HUES48 (cell line): Measurements from ENCODE around the gene AJAP1.

ENCODE experiments used
- H3K27ac ChIP-seq: one replicate; pipeline ENCODE4 v1.7.0; 2013; ENCODE audit warnings: low read depth, low read length, inconsistent platforms
- H3K27me3 ChIP-seq: 2 replicates; pipeline ENCODE4 v1.6.1; 2013; ENCODE audit warnings: mild to moderate bottlenecking, low read length; ENCODE audit not compliant: control insufficient read depth, insufficient read depth
- H3K36me3 ChIP-seq: 2 replicates; pipeline ENCODE4 v1.6.1; 2013; ENCODE audit warnings: low read length; ENCODE audit not compliant: control insufficient read depth, insufficient read depth
- H3K4me1 ChIP-seq: 2 replicates; pipeline ENCODE4 v1.6.1; 2013; ENCODE audit warnings: mild to moderate bottlenecking, low read length; ENCODE audit not compliant: control insufficient read depth, insufficient read depth
- H3K4me3 ChIP-seq: 2 replicates; pipeline ENCODE4 v1.5.1; 2013; ENCODE audit warnings: mild to moderate bottlenecking, low read depth, low read length
- H3K9ac ChIP-seq: 2 replicates; pipeline ENCODE4 v1.6.1; 2013; ENCODE audit warnings: mild to moderate bottlenecking, low read depth, low read length, moderate library complexity
- H3K9me3 ChIP-seq: 2 replicates; pipeline ENCODE4 v1.6.1; 2013; ENCODE audit warnings: low read length; ENCODE audit not compliant: control insufficient read depth, insufficient read depth

AJAP1 gene

DNA sequence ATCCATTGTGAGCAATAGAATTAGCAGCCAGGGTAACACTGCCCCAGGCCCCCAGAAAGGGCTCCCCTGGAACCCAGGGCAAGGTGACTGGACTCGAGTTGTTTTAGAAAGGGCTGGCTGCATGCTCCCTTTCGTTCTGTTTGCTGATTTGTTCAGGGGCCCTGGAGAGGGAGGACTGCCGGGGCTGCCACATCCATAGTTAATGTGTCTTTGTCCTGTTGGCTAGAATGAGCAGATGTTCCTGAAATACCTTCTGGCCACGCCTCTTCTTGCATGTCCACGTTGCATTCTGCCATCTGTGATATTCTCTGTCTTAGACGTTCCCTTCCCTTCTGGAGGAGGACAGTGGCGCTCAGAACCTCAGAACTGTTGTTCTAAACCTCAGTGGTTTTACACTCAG, 118.8 kb downstream of the AJAP1 start:
- H3K4me1 ChIP-seq: no peaks in the 10 kb centered on the region

DNA sequence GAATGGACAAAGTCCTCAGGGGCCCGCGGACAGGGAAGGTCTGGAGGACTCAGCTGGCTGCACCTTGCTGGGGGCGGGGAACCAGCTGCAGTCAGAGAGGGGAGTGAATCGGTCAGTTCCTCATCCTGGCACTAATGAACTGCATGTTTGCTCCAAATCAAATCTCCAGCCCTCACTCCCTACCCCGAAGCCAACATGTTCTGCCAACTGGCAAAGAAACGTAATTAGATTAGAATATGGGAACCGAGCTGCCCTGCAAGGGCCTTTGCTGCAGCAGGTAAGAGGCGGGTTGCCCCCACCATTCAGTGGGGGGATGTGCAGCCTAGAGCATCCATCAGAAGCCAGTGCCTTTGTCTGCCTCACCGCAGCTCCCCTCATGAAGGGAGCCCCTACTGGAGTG, 121.1 kb downstream of the AJAP1 start:
- Histone ChIP-seq H3K27me3 (no peaks in the 10 kb centered on the region), H3K9me3 (no peaks in the 10 kb centered on the region), H3K9ac (no peak overlapping the region), H3K36me3 (no peaks in the 10 kb centered on the region), H3K4me3 (no peak overlapping the region), H3K4me1 (no peaks in the 10 kb centered on the region), H3K27ac (no peak overlapping the region)

More for the DNA sequence above, 118.8 kb downstream of the AJAP1 start:
- Histone ChIP-seq H3K9me3 (no peaks in the 10 kb centered on the region), H3K36me3 (no peaks in the 10 kb centered on the region), H3K4me3 (no peak overlapping the region), H3K27me3 (no peaks in the 10 kb centered on the region), H3K9ac (no peak overlapping the region), H3K27ac (no peak overlapping the region)

DNA sequence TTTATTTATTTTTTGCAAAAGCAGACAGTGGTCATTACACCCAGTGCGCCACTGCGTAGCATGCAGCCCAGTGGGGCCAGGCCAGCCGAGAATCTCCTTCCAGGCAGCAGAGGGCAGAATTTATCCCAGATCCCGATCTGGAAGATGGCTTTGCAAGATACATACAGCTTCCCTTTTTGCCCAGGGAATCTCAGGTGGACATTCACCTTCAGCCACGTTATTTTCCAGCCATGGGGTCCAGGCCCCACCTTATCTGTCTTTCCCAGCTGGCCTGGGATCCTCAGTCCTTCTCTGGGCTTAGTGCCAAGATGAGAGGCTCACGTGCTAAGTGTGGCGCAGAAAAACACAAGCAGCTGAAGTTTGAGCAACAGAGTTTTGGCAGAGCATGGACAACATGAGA, 123.6 kb downstream of the AJAP1 start:
- Histone ChIP-seq H3K9me3 (no peaks in the 10 kb centered on the region), H3K9ac (no peak overlapping the region), H3K36me3 (no peaks in the 10 kb centered on the region), H3K4me3 (no peak overlapping the region), H3K27ac (no peak overlapping the region), H3K27me3 (no peaks in the 10 kb centered on the region), H3K4me1 (no peaks in the 10 kb centered on the region)

DNA sequence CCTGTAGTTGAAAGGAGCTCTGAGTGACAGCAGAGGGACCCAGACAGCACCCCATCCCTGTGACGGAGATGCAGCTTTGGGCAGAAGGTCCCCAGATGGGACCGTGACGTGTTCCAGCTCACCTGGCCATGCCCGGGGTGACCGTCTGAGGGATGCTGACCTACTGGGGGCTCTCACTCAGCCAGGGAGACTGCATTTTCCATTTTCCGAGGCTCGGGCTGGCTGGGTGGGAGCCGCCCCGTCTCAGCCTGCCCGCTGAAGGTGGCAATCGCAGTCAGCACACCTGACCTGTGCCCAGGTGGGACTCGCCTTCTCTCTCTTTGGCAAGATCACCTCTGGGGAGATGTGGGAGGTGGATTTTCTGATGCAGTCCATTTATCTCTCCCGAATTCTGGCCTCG, 127.2 kb downstream of the AJAP1 start:
- Histone ChIP-seq H3K4me1 (no peaks in the 10 kb centered on the region), H3K4me3 (no peak overlapping the region), H3K27ac (no peak overlapping the region), H3K27me3 (no peaks in the 10 kb centered on the region), H3K36me3 (no peaks in the 10 kb centered on the region), H3K9me3 (no peaks in the 10 kb centered on the region), H3K9ac (no peak overlapping the region)

DNA sequence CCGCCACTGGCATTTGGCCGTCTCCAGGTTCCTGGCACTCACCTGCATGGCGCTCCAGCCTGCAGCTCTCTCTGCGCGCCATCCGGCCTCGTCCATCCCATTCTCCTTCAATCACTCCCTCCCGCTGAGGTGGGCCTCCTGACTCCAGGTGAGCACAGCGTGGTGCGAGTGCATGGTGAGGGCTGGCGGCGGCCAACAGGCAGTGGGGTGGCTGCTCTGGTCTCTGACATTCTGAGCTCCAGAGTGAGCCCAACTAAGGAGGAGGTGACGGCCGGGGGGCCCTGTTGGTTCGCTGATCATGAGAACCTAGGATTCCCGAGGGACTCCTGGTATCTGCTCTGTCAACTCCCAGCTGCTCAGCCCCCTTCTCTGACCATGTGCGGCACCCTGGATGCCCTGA, 130.4 kb downstream of the AJAP1 start:
- Histone ChIP-seq H3K9ac (no peak overlapping the region), H3K4me1 (no peaks in the 10 kb centered on the region), H3K4me3 (no peak overlapping the region), H3K36me3 (no peaks in the 10 kb centered on the region), H3K9me3 (no peaks in the 10 kb centered on the region), H3K27me3 (no peaks in the 10 kb centered on the region), H3K27ac (no peak overlapping the region)

DNA sequence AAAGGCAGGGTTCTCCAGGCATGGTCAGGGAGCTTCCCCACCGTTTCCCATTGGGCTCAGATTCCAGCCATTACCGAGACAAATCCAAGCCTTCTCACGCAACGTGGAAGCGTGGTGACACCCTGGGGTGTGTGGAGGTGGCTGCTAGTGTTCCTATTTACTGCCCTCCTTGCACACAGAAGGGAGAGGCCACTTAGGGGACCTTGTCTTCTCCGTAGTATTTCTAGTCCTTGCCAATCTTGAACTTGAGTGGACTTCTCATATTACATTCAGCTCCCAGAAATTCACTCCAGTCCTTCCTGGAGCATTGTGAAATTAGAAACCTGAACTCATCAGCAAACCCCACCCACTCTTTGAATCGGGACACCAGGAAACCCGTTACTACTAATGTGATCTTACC, 131.6 kb downstream of the AJAP1 start:
- H3K36me3 ChIP-seq: no peaks in the 10 kb centered on the region
- H3K9me3 ChIP-seq: no peaks in the 10 kb centered on the region
- no peak overlapping the region for H3K9ac ChIP-seq
- H3K4me3 ChIP-seq: no peak overlapping the region
- H3K27ac ChIP-seq: no peak overlapping the region
- no peaks in the 10 kb centered on the region for H3K4me1 ChIP-seq
- H3K27me3 ChIP-seq: no peaks in the 10 kb centered on the region

DNA sequence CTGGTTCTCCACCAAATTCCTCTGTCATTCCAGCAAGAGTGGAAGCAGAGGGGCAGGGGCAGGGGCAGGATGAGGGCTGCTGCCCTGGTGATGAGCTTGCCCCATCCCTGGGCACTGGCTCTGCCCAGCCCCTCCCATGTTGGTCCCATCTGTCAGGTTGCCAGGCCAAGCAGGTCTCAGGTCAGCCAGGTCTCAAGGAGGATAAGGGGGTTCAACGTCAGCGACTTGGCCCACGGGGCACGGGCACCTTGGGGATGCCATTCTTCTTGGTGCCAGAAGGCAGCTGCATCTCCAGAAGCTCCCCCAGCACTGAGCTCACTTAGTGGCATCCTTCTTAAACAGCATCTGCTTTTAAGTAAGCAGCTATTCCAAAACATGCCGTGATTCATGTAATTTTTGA, 133.1 kb downstream of the AJAP1 start:
- Histone ChIP-seq H3K9ac (no peak overlapping the region), H3K4me1 (no peaks in the 10 kb centered on the region), H3K9me3 (no peaks in the 10 kb centered on the region), H3K36me3 (no peaks in the 10 kb centered on the region), H3K4me3 (no peak overlapping the region), H3K27me3 (no peaks in the 10 kb centered on the region), H3K27ac (no peak overlapping the region)

DNA sequence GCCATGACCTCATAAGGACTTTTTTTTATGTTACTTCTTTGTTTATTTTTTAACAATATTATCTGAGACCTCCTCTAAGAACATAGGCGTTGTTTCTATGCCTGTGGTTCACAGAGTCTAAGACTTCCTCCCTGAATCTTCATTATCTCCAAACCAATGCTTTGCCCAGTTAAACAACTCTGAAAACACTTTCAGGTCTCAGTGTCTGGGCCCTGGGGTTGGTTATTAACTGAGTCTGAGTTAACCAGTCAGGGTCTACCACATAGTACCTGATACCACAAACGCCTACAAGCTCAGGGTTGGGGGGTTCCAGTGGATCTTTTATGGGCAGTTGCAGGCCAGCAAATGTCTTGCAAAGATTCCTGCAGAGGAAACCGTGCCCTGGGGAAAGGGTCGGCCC, 138.2 kb downstream of the AJAP1 start:
- H3K9me3 ChIP-seq: peaks cover 16% of the 10 kb centered on the region
- no peaks in the 10 kb centered on the region for H3K4me1 ChIP-seq
- no peaks in the 10 kb centered on the region for H3K27me3 ChIP-seq
- H3K9ac ChIP-seq: no peak overlapping the region
- H3K4me3 ChIP-seq: no peak overlapping the region
- H3K27ac ChIP-seq: no peak overlapping the region
- H3K36me3 ChIP-seq: no peaks in the 10 kb centered on the region

DNA sequence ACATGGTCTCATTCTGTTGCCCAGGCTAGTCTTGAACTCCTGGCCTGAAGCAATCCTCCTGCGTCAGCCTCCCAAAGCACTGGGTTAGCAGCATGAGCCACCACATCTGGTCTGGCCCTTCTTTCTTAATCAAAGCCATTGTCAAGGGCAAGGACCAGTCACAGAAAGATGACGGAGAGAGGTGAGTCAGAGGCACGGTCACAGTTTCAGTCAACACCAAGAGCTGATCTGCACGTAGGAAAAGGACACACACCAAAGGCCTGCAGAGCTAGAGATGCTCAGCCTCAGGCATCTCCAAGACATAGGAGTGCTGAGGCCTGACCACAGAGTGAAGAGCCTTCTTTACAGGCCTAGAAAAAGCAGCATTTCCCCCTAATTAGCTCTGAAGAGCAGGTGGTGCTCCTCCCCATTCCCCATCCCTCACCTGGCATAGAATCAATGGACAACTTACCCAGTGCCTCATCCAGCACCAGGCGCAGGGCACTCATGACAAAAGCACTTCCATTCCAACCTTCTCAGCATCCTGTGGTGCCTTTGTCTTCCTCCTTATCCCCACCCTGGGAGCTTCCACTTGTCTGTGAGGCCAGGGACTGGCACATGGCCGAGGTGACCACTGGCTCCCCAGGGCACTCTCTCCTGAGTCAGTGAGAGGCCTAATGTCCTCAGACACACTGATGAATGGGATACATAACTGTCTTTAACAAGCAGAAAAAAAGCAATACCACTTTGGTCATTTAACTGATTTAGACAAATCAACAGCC, 139.8 kb downstream of the AJAP1 start:
- Histone ChIP-seq H3K9me3 (peaks cover 16% of the 10 kb centered on the region), H3K4me1 (no peaks in the 10 kb centered on the region), H3K27ac (no peak overlapping the region), H3K4me3 (no peak overlapping the region), H3K36me3 (no peaks in the 10 kb centered on the region), H3K9ac (no peak overlapping the region), H3K27me3 (no peaks in the 10 kb centered on the region)

DNA sequence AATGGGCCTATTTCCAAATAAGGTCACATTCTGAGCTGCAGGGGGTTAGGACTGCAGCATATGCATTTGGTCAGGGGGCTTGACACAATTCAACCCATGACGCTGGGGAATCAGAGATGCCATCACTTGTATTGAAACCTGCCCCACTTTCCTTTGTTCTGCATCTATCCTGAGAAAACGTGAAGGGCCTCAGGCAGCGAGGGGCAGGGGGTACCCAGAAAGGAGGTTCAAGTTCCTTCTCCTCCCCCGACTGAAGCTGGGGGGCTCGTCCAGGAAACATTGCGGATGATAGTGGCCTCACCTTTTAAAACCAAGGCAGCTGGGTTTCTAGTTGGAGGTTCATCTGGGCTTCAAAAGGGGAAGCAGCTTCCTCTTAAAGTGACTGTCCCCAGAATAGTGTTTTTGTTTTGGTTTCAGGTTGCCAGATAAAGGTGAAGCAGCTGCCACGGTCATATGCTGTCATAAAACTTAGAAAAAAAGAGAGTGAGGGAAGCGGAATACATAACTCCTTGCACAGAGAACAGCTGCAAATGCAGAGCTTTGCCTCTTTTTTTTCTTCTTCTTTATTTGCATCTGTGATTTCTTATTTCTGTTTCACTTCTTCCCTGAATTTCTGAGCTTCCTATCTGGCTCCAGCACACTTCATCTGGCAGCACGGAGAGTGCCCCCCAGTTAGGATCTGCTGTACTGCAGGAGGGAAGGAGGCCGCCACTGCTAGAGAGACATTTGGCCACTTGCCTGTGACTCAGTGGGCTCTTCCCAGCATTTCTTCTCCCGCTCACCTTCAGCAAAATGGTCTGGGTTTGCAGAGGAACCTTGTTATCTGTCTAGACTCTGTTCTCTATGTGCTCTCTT, 142.0 kb downstream of the AJAP1 start:
- H3K27me3 ChIP-seq: no peaks in the 10 kb centered on the region
- peaks cover 16% of the 10 kb centered on the region for H3K9me3 ChIP-seq
- H3K9ac ChIP-seq: no peak overlapping the region
- H3K27ac ChIP-seq: no peak overlapping the region
- H3K4me3 ChIP-seq: no peak overlapping the region
- no peaks in the 10 kb centered on the region for H3K4me1 ChIP-seq
- H3K36me3 ChIP-seq: no peaks in the 10 kb centered on the region

DNA sequence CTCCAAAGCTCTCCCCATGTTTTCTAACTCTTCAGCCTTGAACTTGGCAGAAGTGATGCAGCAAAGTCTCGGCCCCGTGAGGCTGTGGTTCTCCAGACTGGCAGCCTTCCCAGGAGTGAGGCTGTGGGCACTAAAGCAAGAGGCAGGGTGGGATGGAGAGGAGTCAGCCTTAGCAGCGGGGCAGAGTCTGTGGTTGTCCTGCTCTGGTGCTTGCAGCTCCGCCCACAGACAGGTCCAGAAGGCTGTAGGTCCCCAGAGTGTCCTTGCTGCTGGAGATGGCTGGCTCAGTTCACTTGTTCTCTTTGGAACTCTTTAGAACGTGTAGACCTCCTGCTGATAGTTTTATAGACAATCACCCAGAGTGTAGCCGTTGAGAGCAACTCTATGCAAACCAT, 142.6 kb downstream of the AJAP1 start:
- no peaks in the 10 kb centered on the region for H3K4me1 ChIP-seq
- H3K9ac ChIP-seq: no peak overlapping the region
- no peaks in the 10 kb centered on the region for H3K27me3 ChIP-seq
- no peak overlapping the region for H3K27ac ChIP-seq
- H3K4me3 ChIP-seq: no peak overlapping the region
- H3K36me3 ChIP-seq: no peaks in the 10 kb centered on the region
- peaks cover 16% of the 10 kb centered on the region for H3K9me3 ChIP-seq
